Esophagus squamous epithelium (tissue), 4 donors: ENCODE measurements around the gene STK17B.

Source experiments
- CTCF ChIP-seq, 6 experiments: fragments of 450-650 bp in 4 of 6; fragments of 200-600 bp in 2 of 6; sonication (generic) in 2 of 6; IDR thresholded peaks; one replicate each; pipeline ENCODE4 v1.5.1; 2016 to 2019; ENCODE audit warnings: antibody characterized with exemption in 6 of 6, mild to moderate bottlenecking in 4 of 6, moderate library complexity in 4 of 6
- POLR2A ChIP-seq, 4 donors: fragments of 450-650 bp; IDR thresholded peaks; one replicate each; pipeline ENCODE4 v1.6.1; 2017; ENCODE audit warnings: antibody characterized with exemption in 4 of 4, mild to moderate bottlenecking in 4 of 4, moderate library complexity in 3 of 4

- TF ChIP-seq CTCF (IDR thresholded peaks at IDR 0.05) = no peak
- TF ChIP-seq POLR2A (IDR thresholded peaks at IDR 0.05) = no peak
Observed at GRCh38 chr2:196170606-196171247, 651 bp downstream of the STK17B start.
